PC-9 (cell line): ENCODE measurements around the gene DLG4.

ENCODE experiments used
- EZH2 ChIP-seq: fragments of 200-600 bp; sonication (generic); IDR thresholded peaks from 2 replicates; pipeline ENCODE4 v1.8.0; 2017; ENCODE audit warnings: antibody characterized with exemption, low read depth
- TF ChIP-seq, protein P1 (sequence below): fragments of 200-600 bp; sonication (generic); conservative IDR thresholded peaks from 2 replicates; pipeline ENCODE4 v1.6.1; 2017; ENCODE audit warnings: mixed run types, antibody characterized with exemption, mild to moderate bottlenecking, moderate library complexity

DNA sequence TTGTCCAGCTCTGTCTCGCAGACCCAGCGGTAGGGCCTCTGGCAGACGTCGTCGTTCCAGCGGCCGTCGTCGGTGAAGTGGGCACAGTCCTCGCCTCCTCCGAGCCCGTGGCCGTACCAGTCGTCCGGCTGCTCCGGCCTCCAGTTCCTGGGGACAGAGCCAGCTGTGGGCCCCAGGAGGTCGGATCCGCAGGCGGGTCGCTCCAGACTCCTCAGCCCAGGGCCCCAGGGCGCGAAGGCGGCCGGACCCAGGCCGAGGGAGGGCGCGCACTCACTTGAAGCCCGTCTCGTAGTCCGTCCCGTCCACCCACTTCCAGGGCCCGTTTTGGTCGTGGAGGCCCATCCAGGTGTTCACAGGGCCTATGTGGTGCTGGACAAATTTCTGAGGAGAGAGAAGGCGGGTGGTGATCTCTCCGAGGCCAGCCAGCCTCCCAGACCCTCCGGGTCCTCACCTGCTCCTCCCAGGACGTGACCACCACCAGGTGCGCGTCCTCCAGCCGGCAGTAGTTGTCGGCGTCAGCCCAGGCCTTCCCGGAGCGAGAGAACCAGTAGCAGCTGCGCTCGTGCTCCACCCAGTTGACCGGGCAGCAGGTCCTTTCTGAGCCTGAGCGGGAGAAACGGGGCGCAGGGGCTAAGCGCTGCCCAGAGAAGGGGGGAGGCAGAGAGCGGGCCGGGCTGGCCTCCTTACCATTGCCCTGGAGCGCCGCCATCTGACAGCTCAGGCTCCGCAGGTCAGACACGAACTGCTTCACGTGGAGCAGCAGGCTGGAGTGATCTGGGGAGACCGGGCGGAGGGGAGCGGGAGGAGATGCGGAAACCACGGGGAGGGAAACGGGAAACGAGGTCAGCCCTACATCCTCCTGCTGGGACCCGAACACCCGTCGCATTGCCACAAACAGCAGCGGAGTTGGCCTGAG is 45.7 kb downstream of the DLG4 start:
- no peak for TF ChIP-seq EZH2
- TF ChIP-seq, protein P1, sequence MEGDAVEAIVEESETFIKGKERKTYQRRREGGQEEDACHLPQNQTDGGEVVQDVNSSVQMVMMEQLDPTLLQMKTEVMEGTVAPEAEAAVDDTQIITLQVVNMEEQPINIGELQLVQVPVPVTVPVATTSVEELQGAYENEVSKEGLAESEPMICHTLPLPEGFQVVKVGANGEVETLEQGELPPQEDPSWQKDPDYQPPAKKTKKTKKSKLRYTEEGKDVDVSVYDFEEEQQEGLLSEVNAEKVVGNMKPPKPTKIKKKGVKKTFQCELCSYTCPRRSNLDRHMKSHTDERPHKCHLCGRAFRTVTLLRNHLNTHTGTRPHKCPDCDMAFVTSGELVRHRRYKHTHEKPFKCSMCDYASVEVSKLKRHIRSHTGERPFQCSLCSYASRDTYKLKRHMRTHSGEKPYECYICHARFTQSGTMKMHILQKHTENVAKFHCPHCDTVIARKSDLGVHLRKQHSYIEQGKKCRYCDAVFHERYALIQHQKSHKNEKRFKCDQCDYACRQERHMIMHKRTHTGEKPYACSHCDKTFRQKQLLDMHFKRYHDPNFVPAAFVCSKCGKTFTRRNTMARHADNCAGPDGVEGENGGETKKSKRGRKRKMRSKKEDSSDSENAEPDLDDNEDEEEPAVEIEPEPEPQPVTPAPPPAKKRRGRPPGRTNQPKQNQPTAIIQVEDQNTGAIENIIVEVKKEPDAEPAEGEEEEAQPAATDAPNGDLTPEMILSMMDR, result no peak
